OCI-LY1 (cell line): ENCODE results near the gene EID2.
A peak's percentile ranks its signal among the peaks of the same experiment; 100 is the strongest.

Experiments
- H2AFZ ChIP-seq: fragments of 200-600 bp; sonication (generic), shearing (Covaris generic); 2 replicates; pipeline ENCODE4 v1.6.0; 2014; ENCODE audit warnings: antibody characterized with exemption, mild to moderate bottlenecking, low read length
- H3F3A ChIP-seq: fragments of 200-600 bp; sonication (generic), shearing (Covaris generic); 2 replicates; pipeline ENCODE4 v1.6.0; 2014; ENCODE audit warnings: mild to moderate bottlenecking, antibody characterized with exemption, low read length, moderate library complexity; ENCODE audit not compliant: insufficient read depth
- H3K27ac ChIP-seq: fragments of 200-600 bp; sonication (generic); 2 replicates; pipeline ENCODE4 v1.5.1; 2014; ENCODE audit warnings: low read length, mixed run types, mild to moderate bottlenecking, low read depth; ENCODE audit not compliant: poor library complexity, severe bottlenecking
- H3K27me3 ChIP-seq: fragments of 200-600 bp; sonication (generic); 2 replicates; pipeline ENCODE4 v1.6.0; 2014; ENCODE audit warnings: antibody characterized with exemption, mild to moderate bottlenecking, low read length, moderate library complexity; ENCODE audit not compliant: insufficient read depth
- H3K36me3 ChIP-seq: fragments of 200-600 bp; sonication (generic); 2 replicates; pipeline ENCODE4 v1.6.1; 2014; ENCODE audit warnings: mild to moderate bottlenecking, antibody characterized with exemption, low read length, moderate library complexity, mixed read lengths; ENCODE audit not compliant: insufficient read depth
- H3K4me1 ChIP-seq: fragments of 200-600 bp; sonication (generic); 2 replicates; pipeline ENCODE4 v1.5.1; 2014; ENCODE audit warnings: mild to moderate bottlenecking, low read length, moderate library complexity; ENCODE audit not compliant: insufficient read depth, severe bottlenecking
- H3K4me2 ChIP-seq: fragments of 200-600 bp; sonication (generic), shearing (Covaris generic); 2 replicates; pipeline ENCODE4 v1.6.1; 2014; ENCODE audit warnings: low read length
- H3K4me3 ChIP-seq: fragments of 200-600 bp; sonication (generic); 2 replicates; pipeline ENCODE4 v1.5.1; 2014; ENCODE audit warnings: low read length, low read depth, mild to moderate bottlenecking, mixed read lengths; ENCODE audit not compliant: poor library complexity, severe bottlenecking
- H3K79me2 ChIP-seq: fragments of 200-600 bp; shearing (Covaris generic); 2 replicates; pipeline ENCODE4 v1.6.1; 2016; ENCODE audit warnings: mixed run types, low read length, mixed read lengths; ENCODE audit not compliant: insufficient read depth
- H3K9ac ChIP-seq: fragments of 200-600 bp; sonication (generic), shearing (Covaris generic); 2 replicates; pipeline ENCODE4 v1.6.1; 2014; ENCODE audit warnings: mild to moderate bottlenecking, low read length, mixed read lengths
- H3K9me2 ChIP-seq: fragments of 200-600 bp; sonication (generic), shearing (Covaris generic); 2 replicates; pipeline ENCODE4 v1.6.1; 2014; ENCODE audit warnings: low read depth, mild to moderate bottlenecking, low read length, mixed read lengths
- H3K9me3 ChIP-seq: fragments of 200-600 bp; shearing (Covaris generic); 2 replicates; pipeline ENCODE4 v1.6.1; 2014; ENCODE audit warnings: low read length, mixed read lengths
- H4K20me1 ChIP-seq: fragments of 200-600 bp; sonication (generic), shearing (Covaris generic); 2 replicates; pipeline ENCODE4 v1.6.0; 2016; ENCODE audit warnings: mild to moderate bottlenecking, low read length; ENCODE audit not compliant: insufficient read depth
- EZH2 ChIP-seq: fragments of 200-600 bp; sonication (generic), shearing (Covaris generic); IDR thresholded peaks from 2 replicates; pipeline ENCODE4 v1.8.0; 2017; ENCODE audit warnings: borderline replicate concordance, mixed run types, mild to moderate bottlenecking, antibody characterized with exemption, low read length, moderate library complexity, mixed read lengths
- TF ChIP-seq, protein P1 (sequence below): fragments of 200-600 bp; sonication (generic), shearing (Covaris generic); IDR thresholded peaks from 2 replicates; pipeline ENCODE4 v1.5.1; 2017; ENCODE audit warnings: mild to moderate bottlenecking, antibody characterized with exemption, low read length, moderate library complexity, mixed read lengths

The EID2 gene

DNA sequence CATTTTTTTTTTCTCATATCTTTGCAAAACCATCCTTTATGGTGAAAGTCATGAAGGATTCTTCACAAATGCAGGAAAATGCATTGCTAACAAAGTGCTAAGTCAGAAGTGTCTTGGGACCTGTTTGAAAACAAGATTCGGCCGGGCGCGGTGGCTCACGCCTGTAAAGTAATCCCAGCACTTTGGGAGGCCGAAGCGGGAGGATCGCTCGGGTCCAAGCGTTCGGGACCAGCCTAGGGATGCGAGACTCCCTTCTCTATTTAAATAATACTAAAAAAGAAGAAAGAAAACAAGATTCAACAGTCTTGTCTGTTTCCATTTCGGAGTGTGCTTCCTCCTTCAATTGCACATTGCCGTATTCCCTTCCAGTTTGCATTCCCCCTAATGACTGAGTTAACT lies 8.1 kb downstream of the EID2 start:
- H3K9me3 ChIP-seq: no peaks in the 10 kb centered on the region
- H3K9me2 ChIP-seq: no peaks in the 10 kb centered on the region
- no peaks in the 10 kb centered on the region for H3K27me3 ChIP-seq
- H3K9ac ChIP-seq: peak overlapping the region; percentile 98
- no peaks in the 10 kb centered on the region for H3F3A ChIP-seq
- peak overlapping the region; percentile 3 for H3K27ac ChIP-seq
- TF ChIP-seq, protein P1, sequence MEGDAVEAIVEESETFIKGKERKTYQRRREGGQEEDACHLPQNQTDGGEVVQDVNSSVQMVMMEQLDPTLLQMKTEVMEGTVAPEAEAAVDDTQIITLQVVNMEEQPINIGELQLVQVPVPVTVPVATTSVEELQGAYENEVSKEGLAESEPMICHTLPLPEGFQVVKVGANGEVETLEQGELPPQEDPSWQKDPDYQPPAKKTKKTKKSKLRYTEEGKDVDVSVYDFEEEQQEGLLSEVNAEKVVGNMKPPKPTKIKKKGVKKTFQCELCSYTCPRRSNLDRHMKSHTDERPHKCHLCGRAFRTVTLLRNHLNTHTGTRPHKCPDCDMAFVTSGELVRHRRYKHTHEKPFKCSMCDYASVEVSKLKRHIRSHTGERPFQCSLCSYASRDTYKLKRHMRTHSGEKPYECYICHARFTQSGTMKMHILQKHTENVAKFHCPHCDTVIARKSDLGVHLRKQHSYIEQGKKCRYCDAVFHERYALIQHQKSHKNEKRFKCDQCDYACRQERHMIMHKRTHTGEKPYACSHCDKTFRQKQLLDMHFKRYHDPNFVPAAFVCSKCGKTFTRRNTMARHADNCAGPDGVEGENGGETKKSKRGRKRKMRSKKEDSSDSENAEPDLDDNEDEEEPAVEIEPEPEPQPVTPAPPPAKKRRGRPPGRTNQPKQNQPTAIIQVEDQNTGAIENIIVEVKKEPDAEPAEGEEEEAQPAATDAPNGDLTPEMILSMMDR: no peak
- TF ChIP-seq EZH2: no peak
- H2AFZ ChIP-seq: no peak overlapping the region
- H3K36me3 ChIP-seq: no peaks in the 10 kb centered on the region
- peak overlapping the region; percentile 99 for H3K4me2 ChIP-seq
- H3K4me1 ChIP-seq: peaks cover 18% of the 10 kb centered on the region
- no peaks in the 10 kb centered on the region for H4K20me1 ChIP-seq
- H3K4me3 ChIP-seq: peak overlapping the region; percentile 93
- peaks cover 15% of the 10 kb centered on the region for H3K79me2 ChIP-seq

DNA sequence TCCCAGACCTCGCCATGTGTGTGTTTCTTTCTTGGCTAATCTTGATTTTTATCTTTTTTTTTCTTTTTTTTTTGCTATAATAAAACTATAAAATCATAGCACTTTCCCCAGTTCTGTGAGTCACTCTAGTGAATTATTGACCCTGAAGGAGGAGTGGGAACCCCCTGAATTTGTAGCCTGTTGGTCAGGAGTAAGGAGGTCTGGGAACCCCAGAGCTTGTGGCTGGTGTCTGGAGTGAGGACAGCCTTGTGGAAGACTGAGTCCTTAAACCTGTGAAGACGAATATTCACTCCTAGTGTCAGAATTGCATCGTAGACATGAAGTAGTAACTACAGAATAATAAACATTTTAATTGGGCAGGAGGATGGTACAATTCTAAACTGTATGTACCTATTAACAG lies 14.8 kb downstream of the EID2 start:
- H3K9ac ChIP-seq: no peak overlapping the region
- H3K36me3 ChIP-seq: no peaks in the 10 kb centered on the region
- no peaks in the 10 kb centered on the region for H3K9me3 ChIP-seq
- H3K4me2 ChIP-seq: no peak overlapping the region
- no peaks in the 10 kb centered on the region for H3K79me2 ChIP-seq
- no peaks in the 10 kb centered on the region for H3K27me3 ChIP-seq
- no peak overlapping the region for H3K27ac ChIP-seq
- no peaks in the 10 kb centered on the region for H3K9me2 ChIP-seq
- no peak overlapping the region for H3K4me3 ChIP-seq
- H3K4me1 ChIP-seq: peaks cover 15% of the 10 kb centered on the region
- H2AFZ ChIP-seq: no peak overlapping the region
- no peaks in the 10 kb centered on the region for H3F3A ChIP-seq
- no peaks in the 10 kb centered on the region for H4K20me1 ChIP-seq
- TF ChIP-seq, protein P1: no peak
- no peak for TF ChIP-seq EZH2

DNA sequence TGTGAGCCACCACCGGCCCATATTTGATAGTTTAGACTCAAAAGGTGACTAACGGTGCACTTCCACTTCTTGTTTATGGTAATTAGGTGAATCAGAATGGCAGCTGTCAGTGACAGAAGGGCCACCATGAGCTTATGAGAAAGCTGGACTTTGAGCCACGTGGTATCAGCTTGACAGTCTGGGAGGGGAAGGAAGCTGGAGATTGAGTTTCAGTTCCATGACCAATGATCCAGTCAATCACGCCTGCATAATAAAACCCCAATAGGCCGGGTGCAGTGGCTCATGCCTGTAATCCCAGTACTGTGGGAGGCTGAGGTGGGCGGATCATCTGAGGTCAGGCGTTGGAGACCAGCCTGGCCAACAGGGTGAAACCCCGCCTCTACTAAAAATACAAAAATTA lies 15.5 kb downstream of the EID2 start:
- Histone ChIP-seq H3K4me3 (no peak overlapping the region), H2AFZ (no peak overlapping the region), H4K20me1 (no peaks in the 10 kb centered on the region)

More for the DNA sequence above, 15.5 kb downstream of the EID2 start:
- no peaks in the 10 kb centered on the region for H3K9me2 ChIP-seq
- no peaks in the 10 kb centered on the region for H3K36me3 ChIP-seq
- no peak overlapping the region for H3K27ac ChIP-seq
- no peak overlapping the region for H3K4me2 ChIP-seq
- H3F3A ChIP-seq: no peaks in the 10 kb centered on the region
- H3K79me2 ChIP-seq: no peaks in the 10 kb centered on the region
- no peaks in the 10 kb centered on the region for H3K9me3 ChIP-seq
- H3K9ac ChIP-seq: no peak overlapping the region
- peaks cover 22% of the 10 kb centered on the region for H3K4me1 ChIP-seq
- H3K27me3 ChIP-seq: no peaks in the 10 kb centered on the region
- TF ChIP-seq, protein P1: no peak
- no peak for TF ChIP-seq EZH2
